Measurements from ENCODE around the gene HSD11B1.

HSD11B1 gene

GRCh38 chr1:209723756-209724693, 19.4 kb downstream of the HSD11B1 start:
- DNase-seq = no peak
- intact Hi-C loops (cut with DNase I) = no loop called here

- DNase-seq = no peak
- intact Hi-C loops (cut with DNase I) = no loop called here
These were observed 22.6 kb downstream of the HSD11B1 start for GRCh38 chr1:209727286-209727685.

- intact Hi-C loops (cut with DNase I) = no loop called here
These were observed 23.1 kb downstream of the HSD11B1 start for GRCh38 chr1:209727785-209728184.

GRCh38 chr1:209728466-209728865, 23.8 kb downstream of the HSD11B1 start:
- peak in 7 of 10 donors; percentile 20 to 91 (median 52) for DNase-seq
- intact Hi-C loops (cut with DNase I) = no loop called here

More at GRCh38 chr1:209727785-209728184, 23.1 kb downstream of the HSD11B1 start:
- DNase-seq = no peak

- intact Hi-C loops (cut with DNase I) = no loop called here
- DNase-seq = no peak
These were observed 24.8 kb downstream of the HSD11B1 start for GRCh38 chr1:209729436-209729835.

GRCh38 chr1:209732725-209733124, 28.1 kb downstream of the HSD11B1 start:
- intact Hi-C loops (cut with DNase I) = no loop called here
- no peak for DNase-seq

GRCh38 chr1:209733409-209734192, 29.0 kb downstream of the HSD11B1 start:
- no peak for DNase-seq
- intact Hi-C loops (cut with DNase I) = no loop called here

GRCh38 chr1:209736490-209737117, 32.0 kb downstream of the HSD11B1 start:
- intact Hi-C loops (cut with DNase I) = no loop called here
- no peak for DNase-seq

GRCh38 chr1:209737118-209737505, 32.5 kb downstream of the HSD11B1 start:
- intact Hi-C loops (cut with DNase I) = no loop called here

GRCh38 chr1:209738270-209738669, 33.6 kb downstream of the HSD11B1 start:
- intact Hi-C loops (cut with DNase I) = no loop called here
- no peak for DNase-seq

More at GRCh38 chr1:209737118-209737505, 32.5 kb downstream of the HSD11B1 start:
- no peak for DNase-seq

GRCh38 chr1:209741193-209741592, 36.5 kb downstream of the HSD11B1 start:
- DNase-seq = no peak
- intact Hi-C loops (cut with DNase I) = no loop called here

GRCh38 chr1:209741889-209742288, 37.2 kb downstream of the HSD11B1 start:
- DNase-seq = no peak
- intact Hi-C loops (cut with DNase I) = no loop called here

GRCh38 chr1:209742409-209743144, 37.9 kb downstream of the HSD11B1 start:
- DNase-seq = no peak
- intact Hi-C loops (cut with DNase I) = no loop called here

- intact Hi-C loops (cut with DNase I) = no loop called here
- DNase-seq = peak in 6 of 10 donors; percentile 11 to 73 (median 24)
These were observed 38.5 kb downstream of the HSD11B1 start for GRCh38 chr1:209743145-209743482.

- no peak for DNase-seq
- intact Hi-C loops (cut with DNase I) = loop anchor here (2.0 to 5.0 kb wide), 2 partner anchors 54 to 169 kb away; no protein-coding TSS in a partner anchor
These were observed 42.0 kb downstream of the HSD11B1 start for GRCh38 chr1:209746451-209747165.

- DNase-seq = peak; percentile 61 to 97 (median 78)
- intact Hi-C loops (cut with DNase I) = loop anchor here (1.0 to 5.0 kb wide), 3 partner anchors 55 to 170 kb away; no protein-coding TSS in a partner anchor
These were observed 43.1 kb downstream of the HSD11B1 start for GRCh38 chr1:209747580-209748262.

GRCh38 chr1:209748620-209749019, 44.0 kb downstream of the HSD11B1 start:
- intact Hi-C loops (cut with DNase I) = loop anchor here (1.0 to 5.0 kb wide), 2 partner anchors 146 to 171 kb away; no protein-coding TSS in a partner anchor
- DNase-seq = no peak

- intact Hi-C loops (cut with DNase I) = loop anchor here (5.0 kb wide), 1 partner anchor 172 kb away; no protein-coding TSS in a partner anchor
- no peak for DNase-seq
These were observed 44.6 kb downstream of the HSD11B1 start for GRCh38 chr1:209749205-209749604.
